HEK293 (cell line): ENCODE results near the gene ZMYM3.
"Not testable (repeated sequence)": the region's sequence is repeated elsewhere in the genome, so short reads cannot be mapped to it uniquely, and the experiment has no call there.

ENCODE experiments used
- CTCF ChIP-seq: fragments of 450-650 bp; formaldehyde crosslinking; IDR thresholded peaks from 2 replicates; pipeline ENCODE4 v1.5.1; 2016; ENCODE audit warnings: missing biosample characterization, missing genetic modification characterization
- PRDM1 ChIP-seq: fragments of 450-650 bp; formaldehyde crosslinking; IDR thresholded peaks from 2 replicates; pipeline ENCODE4; 2016; ENCODE audit warnings: missing biosample characterization, missing genetic modification characterization
- SALL2 ChIP-seq: fragments of 450-650 bp; formaldehyde crosslinking; IDR thresholded peaks from 2 replicates; pipeline ENCODE4 v1.5.0; 2017; ENCODE audit warnings: missing biosample characterization, mild to moderate bottlenecking, missing genetic modification characterization, borderline replicate concordance
- ZBTB7A ChIP-seq: fragments of 450-650 bp; formaldehyde crosslinking; IDR thresholded peaks from 2 replicates; pipeline ENCODE4 v1.5.1; 2016; ENCODE audit warnings: low read depth, missing biosample characterization, missing genetic modification characterization
- ZFP37 ChIP-seq: fragments of 450-650 bp; formaldehyde crosslinking; IDR thresholded peaks from 2 replicates; pipeline ENCODE4 v1.5.1; 2016; ENCODE audit warnings: missing biosample characterization, missing genetic modification characterization
- ZNF121 ChIP-seq: fragments of 450-650 bp; formaldehyde crosslinking; IDR thresholded peaks from 2 replicates; pipeline ENCODE4 v1.5.1; 2016; ENCODE audit warnings: missing biosample characterization, missing genetic modification characterization
- ZNF274 ChIP-seq, 2 experiments: fragments of 200-500 bp in 1 of 2; fragments of 450-650 bp in 1 of 2; sonication (Bioruptor generic) in 1 of 2; formaldehyde crosslinking in 1 of 2; IDR thresholded peaks; 2 replicates each; pipeline versions ENCODE4 v1.5.1 to v1.6.1; 2014 to 2016; ENCODE audit warnings: borderline replicate concordance in 1 of 2, inconsistent platforms in 1 of 2, low read length in 1 of 2, missing biosample characterization in 1 of 2, missing genetic modification characterization in 1 of 2
- ZNF366 ChIP-seq: fragments of 450-650 bp; formaldehyde crosslinking; conservative IDR thresholded peaks from 2 replicates; pipeline ENCODE4 v1.5.1; 2016; ENCODE audit warnings: missing biosample characterization, missing genetic modification characterization
- ZNF501 ChIP-seq: fragments of 450-650 bp; formaldehyde crosslinking; IDR thresholded peaks from 2 replicates; pipeline ENCODE4 v1.5.1; 2016; ENCODE audit warnings: missing biosample characterization, missing genetic modification characterization
- ZNF510 ChIP-seq: fragments of 450-650 bp; formaldehyde crosslinking; IDR thresholded peaks from 2 replicates; pipeline ENCODE4 v1.5.1; 2018; ENCODE audit warnings: mild to moderate bottlenecking, missing genetic modification characterization, missing biosample characterization; ENCODE audit not compliant: insufficient replicate concordance

- TF ChIP-seq ZFP37; ZNF274 (IDR thresholded peaks at IDR 0.05; ENCODE audit: low read length); ZNF274 (tag by site-specific recombination; IDR thresholded peaks at IDR 0.05; ENCODE audit: borderline replicate concordance); CTCF; ZNF366; ZBTB7A; ZNF501 (tag by site-specific recombination); ZNF121 (tag by site-specific recombination); SALL2 (tag by site-specific recombination); PRDM1 (tag by site-specific recombination); ZNF510 (tag by site-specific recombination): not testable (repeated sequence)
Measured at GRCh38 chrX:71272313-71272712, 18.4 kb upstream of the ZMYM3 start.
